Stimulated activated CD8-positive, alpha-beta memory T cell treated with anti-CD3 and anti-CD28 coated beads, Interleukin-15, amount 100 ng/mL, for 24 hours (primary cell): ENCODE measurements around the gene LRRC8E.
"Not testable (repeated sequence)": the region's sequence is repeated elsewhere in the genome, so short reads cannot be mapped to it uniquely, and the experiment has no call there.

ENCODE experiments used
- DNase-seq: peaks from one replicate; pipeline ENCODE4 v3.0.0-alpha.2; 2020; ENCODE audit warnings: low read depth

Gene LRRC8E

GRCh38 chr19:7855426-7856108 is 32.7 kb upstream of the LRRC8E start:
- no peak for DNase-seq

GRCh38 chr19:7856109-7856591 is 32.2 kb upstream of the LRRC8E start:
- DNase-seq, result no peak

GRCh38 chr19:7856679-7857663 is 31.3 kb upstream of the LRRC8E start:
- no peak for DNase-seq

GRCh38 chr19:7857727-7858108 is 30.6 kb upstream of the LRRC8E start:
- no peak for DNase-seq

- DNase-seq, result no peak
Measured at GRCh38 chr19:7858109-7858770, 30.1 kb upstream of the LRRC8E start.

- not testable (repeated sequence) for DNase-seq
Measured at GRCh38 chr19:7859087-7859486, 29.2 kb upstream of the LRRC8E start.

- no peak for DNase-seq
Measured at GRCh38 chr19:7859831-7860713, 28.2 kb upstream of the LRRC8E start.

- no peak for DNase-seq
Measured at GRCh38 chr19:7860714-7861618, 27.3 kb upstream of the LRRC8E start.

GRCh38 chr19:7861619-7862412 is 26.5 kb upstream of the LRRC8E start:
- DNase-seq, result no peak

- peak; percentile 39 for DNase-seq
Measured at GRCh38 chr19:7862413-7862951, 25.8 kb upstream of the LRRC8E start.

- no peak for DNase-seq
Measured at GRCh38 chr19:7863157-7863970, 24.9 kb upstream of the LRRC8E start.

- no peak for DNase-seq
Measured at GRCh38 chr19:7863971-7864689, 24.2 kb upstream of the LRRC8E start.

- no peak for DNase-seq
Measured at GRCh38 chr19:7864690-7865074, 23.6 kb upstream of the LRRC8E start.

GRCh38 chr19:7865262-7865911 is 22.9 kb upstream of the LRRC8E start:
- no peak for DNase-seq

- DNase-seq, result no peak
Measured at GRCh38 chr19:7866399-7867091, 21.8 kb upstream of the LRRC8E start.

- DNase-seq, result no peak
Measured at GRCh38 chr19:7867092-7867844, 21.0 kb upstream of the LRRC8E start.
